PC-9 (cell line): ENCODE results near the gene NUDT9.

Experiments
- EZH2 ChIP-seq: fragments of 200-600 bp; sonication (generic); IDR thresholded peaks from 2 replicates; pipeline ENCODE4 v1.8.0; 2017; ENCODE audit warnings: antibody characterized with exemption, low read depth
- TF ChIP-seq, protein P1 (sequence below): fragments of 200-600 bp; sonication (generic); conservative IDR thresholded peaks from 2 replicates; pipeline ENCODE4 v1.6.1; 2017; ENCODE audit warnings: mixed run types, antibody characterized with exemption, mild to moderate bottlenecking, moderate library complexity

- TF ChIP-seq, protein P1, sequence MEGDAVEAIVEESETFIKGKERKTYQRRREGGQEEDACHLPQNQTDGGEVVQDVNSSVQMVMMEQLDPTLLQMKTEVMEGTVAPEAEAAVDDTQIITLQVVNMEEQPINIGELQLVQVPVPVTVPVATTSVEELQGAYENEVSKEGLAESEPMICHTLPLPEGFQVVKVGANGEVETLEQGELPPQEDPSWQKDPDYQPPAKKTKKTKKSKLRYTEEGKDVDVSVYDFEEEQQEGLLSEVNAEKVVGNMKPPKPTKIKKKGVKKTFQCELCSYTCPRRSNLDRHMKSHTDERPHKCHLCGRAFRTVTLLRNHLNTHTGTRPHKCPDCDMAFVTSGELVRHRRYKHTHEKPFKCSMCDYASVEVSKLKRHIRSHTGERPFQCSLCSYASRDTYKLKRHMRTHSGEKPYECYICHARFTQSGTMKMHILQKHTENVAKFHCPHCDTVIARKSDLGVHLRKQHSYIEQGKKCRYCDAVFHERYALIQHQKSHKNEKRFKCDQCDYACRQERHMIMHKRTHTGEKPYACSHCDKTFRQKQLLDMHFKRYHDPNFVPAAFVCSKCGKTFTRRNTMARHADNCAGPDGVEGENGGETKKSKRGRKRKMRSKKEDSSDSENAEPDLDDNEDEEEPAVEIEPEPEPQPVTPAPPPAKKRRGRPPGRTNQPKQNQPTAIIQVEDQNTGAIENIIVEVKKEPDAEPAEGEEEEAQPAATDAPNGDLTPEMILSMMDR, result no peak
- no peak for TF ChIP-seq EZH2
These were observed 67.3 kb downstream of the NUDT9 start for GRCh38 chr4:87489678-87490077.
